Right ventricle myocardium superior (tissue), 1 donor: ENCODE results near the gene ALCAM. TPM values are rescaled to one million over a fixed set of nuclear protein-coding genes. Genes with fewer than 3 reads are reported as not detected.

ENCODE experiments used
- ATAC-seq: fragments of 200-7000 bp; cut with Tn5 transposase; one replicate; pipeline ENCODE4 v1.9.1; 2020; ENCODE audit warnings: mild to moderate bottlenecking; ENCODE audit not compliant: poor library complexity
- DNase-seq: peaks from one replicate; pipeline ENCODE4 v3.0.0-alpha.2; 2020
- intact Hi-C: fragments of 100-400 bp; cut with DNase I; formaldehyde crosslinking; loops from one replicate; pipeline ENCODE4 v1.11.2; 2022
- total RNA-seq: library from RNA; stranded (reverse); fragmentation: NEBNext Ultra II Directional; extraction: Animal tissue kit (Norgen Biotek cat#: 25700); gene quantifications from one replicate; pipeline ENCODE4 v1.2.1, GENCODE V29; 2021
- donor health status: DM: no; HTN: yes; CAD: no; lungs with severe emphysema.

The ALCAM gene
- total RNA-seq, 1 donor from 2014 or later = 3.5 TPM

DNA sequence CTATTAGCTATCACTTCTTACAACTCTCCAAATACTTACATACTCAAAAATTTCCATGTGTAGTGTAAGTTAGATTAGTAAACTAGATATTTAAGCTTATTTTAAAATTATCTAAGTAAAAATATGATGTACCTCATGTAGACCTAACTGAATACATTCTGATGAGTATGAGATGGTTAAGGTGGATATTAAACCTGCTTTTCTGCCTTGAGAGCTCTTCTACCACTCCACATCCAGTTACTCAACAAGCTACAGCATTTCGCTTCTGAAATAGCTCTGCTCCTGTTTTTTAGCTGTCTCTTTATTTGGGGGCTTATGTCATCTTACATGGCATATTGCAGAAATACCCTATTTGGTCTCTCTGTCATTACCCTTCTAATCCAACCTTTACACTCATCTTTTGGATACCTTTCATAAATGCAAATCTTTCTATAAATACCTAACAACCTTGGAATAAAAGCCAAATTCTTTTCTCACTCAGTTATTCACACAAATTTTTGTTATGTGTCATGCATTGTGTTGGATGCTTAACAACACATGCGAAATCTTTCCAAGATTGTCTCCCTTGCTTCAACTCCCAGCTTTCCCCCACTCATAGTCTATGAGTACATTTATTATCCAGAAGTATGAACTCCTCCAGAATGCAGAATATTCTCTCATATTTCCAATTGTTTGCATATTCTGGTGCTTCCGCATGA, 92.0 kb downstream of the ALCAM start:
- ATAC-seq = no peak
- DNase-seq = no peak
- intact Hi-C loops = no loop called here

DNA sequence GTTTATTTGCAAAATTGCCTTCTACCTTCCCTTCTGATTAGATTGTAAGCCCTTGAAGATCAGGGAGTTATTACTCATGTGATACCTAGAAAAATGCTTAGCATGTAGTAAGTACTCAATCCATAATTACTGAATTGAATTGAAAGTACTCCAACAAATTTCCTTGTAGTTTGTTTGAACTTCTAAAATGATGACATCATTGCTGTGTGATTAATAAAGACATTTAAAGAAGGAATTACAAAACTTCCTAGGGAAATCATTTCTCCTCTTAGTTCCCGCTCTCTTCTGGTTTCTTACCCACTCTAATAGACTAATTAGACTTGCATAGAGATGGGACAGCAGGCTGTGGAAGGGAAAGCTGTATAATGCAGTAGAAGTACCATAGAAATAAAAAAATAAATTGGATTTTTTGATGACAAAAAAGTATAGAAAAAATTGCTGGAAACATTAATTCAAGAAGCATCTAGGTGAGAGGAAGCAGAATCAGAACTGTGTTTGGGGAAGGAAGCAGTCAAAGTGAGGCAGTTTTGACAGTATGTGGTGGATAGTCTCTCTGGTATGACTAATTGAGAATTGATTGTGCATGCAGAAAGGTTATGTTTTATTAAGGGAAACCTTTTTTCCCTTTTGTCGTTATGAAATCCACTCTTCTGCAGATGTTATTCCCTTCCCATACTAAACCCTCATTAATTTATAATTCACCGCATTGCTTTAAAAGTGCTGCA, 93.0 kb downstream of the ALCAM start:
- no peak for ATAC-seq
- no peak for DNase-seq
- intact Hi-C loops = no loop called here

DNA sequence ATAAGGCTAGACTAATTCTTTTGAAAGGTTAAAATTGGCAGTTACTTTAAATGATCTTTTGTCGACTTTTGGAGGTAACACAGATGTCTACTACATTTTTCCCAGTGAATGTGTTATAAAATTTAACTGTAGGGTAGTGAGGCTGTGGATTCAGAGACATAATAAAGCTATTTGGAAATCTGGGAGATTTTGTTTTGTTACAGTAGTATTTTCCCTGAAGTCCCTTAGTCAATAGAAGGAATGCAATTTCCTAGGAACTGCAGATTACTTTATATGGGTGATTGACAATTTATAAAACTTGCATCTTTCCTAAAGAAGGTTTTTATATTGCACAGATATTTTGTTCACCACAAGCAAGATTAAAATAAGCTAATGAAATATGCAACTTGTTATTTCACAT, 96.9 kb downstream of the ALCAM start:
- DNase-seq (no peak), ATAC-seq (no peak)
- intact Hi-C loops = no loop called here

DNA sequence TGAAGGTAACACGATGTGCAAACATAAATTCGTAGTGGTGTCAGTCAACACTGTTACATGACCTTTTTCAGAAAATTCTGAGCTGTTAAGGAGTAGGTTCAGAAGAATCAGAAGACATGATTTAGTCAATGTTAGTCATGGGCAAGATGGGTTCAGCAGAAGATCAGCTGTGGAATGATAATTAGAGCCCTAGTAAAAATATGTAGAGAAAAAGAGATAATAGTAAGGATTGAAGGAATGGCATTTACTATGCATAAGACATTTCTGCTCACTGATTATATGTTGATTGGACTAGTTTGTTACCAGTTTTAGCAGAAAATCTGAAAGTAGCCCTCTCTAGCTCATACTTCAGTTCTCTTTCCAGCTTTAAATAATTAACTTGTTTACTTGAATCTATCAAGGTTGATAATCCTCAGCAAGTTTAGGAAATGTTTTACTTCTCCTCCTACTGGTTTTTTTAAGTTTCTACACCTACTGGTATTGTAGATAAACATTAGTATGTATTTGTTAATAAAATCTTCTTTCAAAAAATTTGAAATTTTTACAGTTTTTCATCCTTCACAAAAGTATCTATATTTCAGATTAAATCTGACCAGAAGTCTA, 98.6 kb downstream of the ALCAM start:
- ATAC-seq (no peak), DNase-seq (no peak)
- intact Hi-C loops = no loop called here

DNA sequence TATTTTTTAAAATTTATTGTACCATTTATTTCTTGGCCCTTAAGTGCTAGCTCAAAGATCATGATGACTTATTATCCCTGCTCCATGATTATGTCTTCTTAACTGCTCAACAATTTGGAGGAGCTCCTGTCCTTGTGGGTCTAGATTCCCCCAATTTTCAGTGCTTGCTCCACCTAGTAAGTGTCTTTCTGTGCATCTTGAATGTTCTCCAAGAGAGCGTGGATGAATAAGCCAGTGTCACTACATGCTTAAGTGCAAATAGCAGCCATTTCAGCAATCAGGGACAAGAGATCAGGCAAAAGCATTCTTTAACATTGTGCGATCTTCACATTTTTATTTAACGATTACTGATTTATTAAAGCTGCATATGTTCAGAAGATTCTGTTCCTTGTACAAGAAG, 99.4 kb downstream of the ALCAM start:
- ATAC-seq = no peak
- DNase-seq = no peak
- intact Hi-C loops = no loop called here

DNA sequence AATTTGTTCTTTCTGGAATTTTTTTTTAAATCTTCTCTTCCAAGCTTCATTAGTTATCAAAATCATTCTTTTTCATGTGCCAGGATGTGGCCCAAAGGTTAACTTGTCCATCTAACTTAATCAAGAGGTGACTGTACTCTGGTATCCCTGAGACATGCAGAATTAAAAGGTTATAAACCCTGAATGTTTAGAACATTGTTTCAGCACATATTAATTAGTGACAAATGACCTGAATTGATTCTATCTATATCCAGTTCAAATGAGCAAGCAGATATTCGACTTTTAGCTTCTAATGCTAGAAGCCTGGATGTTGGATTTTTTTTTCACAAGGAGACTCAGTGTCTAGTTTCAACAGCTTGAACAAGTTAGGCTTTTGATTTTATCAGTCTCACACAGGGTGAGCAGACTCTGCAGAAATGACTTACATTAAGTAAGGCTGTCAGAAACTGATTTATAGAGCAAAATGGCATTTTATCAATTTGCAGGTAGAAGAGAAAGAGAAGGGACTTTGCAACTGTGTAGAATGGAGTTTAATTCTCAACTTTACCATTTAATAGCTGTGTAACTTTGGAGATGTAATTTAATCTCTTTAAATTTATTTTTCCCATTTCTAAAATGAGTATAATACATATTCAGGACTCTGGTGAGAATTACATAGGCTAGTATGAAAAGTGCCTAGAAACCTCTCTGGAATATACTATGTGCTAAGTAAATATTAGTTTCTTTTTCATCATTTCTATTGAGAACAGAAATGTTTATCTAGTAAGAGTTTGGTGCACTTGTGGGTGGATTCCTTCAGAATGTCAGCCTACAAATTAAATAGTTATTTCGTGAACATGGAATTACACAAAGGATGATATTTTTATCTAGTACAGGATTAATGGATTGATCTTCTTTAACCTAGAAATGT, 100.0 kb downstream of the ALCAM start:
- no peak for ATAC-seq
- no peak for DNase-seq
- intact Hi-C loops = no loop called here

DNA sequence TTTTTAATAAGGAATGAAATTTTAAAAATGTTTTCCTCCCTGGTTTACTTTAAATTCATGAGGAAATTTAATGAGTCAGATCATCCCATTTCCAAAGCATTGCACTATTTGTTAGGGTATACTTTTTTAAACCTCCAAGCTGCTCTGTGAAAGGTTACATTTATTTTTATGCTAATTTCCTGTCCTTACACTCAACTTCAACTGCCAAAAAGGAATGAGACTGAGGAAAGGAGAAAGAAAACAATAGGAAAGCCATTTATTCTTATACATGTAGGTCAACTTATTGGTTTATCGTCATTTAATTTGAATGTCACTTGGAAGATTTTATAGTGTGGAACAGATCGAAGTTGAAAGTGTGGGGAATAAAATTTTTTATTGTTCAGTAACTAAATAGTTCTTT, 104.1 kb downstream of the ALCAM start:
- intact Hi-C loops = no loop called here
- DNase-seq (no peak), ATAC-seq (no peak)

DNA sequence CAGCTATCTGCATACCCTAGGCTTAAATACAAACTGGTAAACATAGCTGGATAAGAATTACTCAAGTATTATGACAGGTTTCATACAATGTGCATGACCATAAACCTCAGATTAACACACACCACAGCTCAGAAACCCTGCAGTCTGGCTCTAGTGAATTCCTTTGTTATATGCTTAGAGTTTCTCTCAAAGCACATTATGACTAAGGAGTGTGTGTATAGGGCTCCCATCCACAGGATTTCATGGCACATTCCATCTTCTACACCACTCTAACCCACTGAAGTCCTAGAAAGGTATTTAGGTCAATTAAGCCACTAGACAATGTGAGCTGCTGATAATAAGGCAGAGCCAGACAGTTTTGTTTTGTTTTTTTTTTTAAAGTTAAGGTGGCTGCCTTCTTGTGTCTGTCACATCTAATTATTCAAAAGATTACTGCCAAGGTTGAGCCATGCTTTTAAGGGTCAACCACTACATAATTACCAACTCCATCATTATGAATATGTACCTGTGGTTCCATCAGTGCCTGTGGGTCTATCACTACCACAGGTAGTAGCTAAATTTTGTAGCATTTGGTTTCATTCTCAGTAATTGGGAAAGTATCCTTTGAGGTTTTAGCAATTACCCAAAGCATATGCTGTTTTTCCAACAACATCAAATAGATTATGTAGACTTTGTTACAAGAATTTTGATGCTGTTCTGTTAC, 107.0 kb downstream of the ALCAM start:
- DNase-seq = no peak
- intact Hi-C loops = no loop called here
- no peak for ATAC-seq

DNA sequence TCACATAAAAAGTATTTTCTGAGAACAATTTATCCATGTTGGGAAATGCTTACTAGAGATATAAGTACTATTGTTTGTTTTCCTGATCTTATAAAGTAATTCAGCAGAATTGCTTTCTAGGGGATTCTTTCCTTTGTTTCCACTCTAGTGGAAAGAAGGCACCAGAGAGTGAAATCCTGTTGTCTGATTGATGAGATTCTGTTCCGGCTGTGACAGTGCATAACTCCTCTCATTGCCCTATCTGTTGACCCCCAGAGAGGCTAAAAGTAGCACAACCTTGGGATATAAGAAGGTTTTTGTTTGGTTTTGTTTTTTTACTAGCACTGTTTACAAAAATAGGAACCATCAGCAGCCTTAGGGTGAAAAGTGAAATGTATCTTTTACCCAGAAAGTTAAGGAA, 114.1 kb downstream of the ALCAM start:
- no peak for ATAC-seq
- DNase-seq = no peak
- intact Hi-C loops = no loop called here

DNA sequence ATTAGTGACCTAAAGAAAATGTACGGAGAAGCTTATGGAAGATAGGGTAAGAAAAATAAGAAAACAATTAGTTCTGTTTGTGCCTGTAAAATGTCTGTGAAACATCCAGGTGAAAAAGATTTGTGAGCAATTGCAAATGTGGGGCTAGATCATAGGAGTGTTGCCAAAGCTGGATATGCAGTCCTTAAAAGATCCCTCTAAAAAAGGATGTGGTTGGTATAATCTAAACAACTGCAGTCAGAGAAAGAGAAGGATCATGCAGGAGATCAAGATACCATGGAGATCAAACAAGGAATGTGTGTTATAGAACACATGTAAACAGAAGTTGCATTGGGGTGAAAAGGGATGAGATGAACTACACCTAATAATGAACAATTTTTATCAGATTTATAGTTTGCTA, 116.8 kb downstream of the ALCAM start:
- ATAC-seq (no peak), DNase-seq (no peak)
- intact Hi-C loops = no loop called here

DNA sequence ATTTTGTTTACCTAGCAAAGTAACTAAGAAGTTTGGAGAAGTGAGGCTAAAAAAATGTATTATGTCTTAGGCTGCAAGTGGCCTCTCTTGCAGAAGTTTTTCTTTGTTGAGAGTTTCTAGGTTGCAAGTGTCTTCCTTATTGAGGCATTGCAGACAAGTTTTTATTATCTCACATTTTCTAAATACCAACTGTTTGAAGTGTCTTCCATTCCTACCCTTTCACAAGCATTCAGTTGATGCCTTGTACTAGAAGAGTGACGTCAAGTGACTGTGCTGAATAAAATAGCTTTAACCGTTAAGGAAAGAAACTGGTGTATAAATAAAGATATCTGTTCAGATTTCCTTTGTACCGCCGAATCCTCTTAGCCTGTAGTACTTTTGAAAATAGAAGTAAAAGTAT, 123.3 kb downstream of the ALCAM start:
- ATAC-seq (no peak), DNase-seq (no peak)
- intact Hi-C loops = no loop called here

DNA sequence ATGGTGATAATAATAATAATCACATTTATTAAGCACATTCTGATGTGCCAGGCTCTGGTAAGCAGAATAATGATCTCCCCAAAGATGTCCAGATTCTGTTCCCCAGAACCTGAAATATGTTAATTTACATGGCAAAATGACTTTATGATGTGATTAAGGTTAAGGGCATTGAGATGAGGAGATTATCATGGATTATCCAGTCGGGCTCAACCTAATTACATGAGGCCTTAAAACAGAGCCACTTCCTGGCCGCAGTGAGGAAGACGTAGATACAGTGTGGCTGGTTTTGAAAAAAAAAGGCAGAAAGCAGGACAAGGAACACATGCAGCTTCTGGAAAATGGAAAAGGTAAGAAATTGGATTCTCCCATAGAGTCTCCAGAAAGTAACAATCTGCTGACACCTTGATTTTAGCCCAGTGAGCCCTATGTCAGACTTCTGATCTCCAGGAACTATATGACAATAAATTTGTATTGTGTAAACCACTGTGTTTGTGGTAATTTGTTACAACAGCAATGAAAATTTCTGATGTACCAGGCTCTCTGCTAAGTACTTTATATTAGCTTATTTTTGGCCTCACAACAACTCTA, 126.7 kb downstream of the ALCAM start:
- intact Hi-C loops = no loop called here
- ATAC-seq = no peak
- no peak for DNase-seq

DNA sequence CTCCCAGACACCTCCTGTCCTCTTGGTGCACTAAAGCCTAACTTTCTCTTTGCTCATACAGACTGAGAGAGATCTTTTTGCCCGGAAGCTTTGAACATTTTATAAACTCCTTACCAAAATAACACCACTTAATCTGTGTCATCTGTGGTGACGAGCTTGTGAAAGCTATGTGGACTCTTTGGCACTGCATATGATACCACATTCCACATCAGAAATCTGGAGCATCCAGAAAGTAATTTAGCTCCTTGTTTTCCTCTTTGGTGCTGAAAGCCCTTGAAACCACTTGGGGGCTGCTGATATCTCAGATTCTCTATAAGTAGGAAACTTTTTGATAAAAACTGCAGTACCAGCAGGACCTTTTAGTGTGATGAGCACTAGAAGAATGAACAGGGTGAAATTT, 128.3 kb downstream of the ALCAM start:
- ATAC-seq (no peak), DNase-seq (no peak)
- intact Hi-C loops = no loop called here

DNA sequence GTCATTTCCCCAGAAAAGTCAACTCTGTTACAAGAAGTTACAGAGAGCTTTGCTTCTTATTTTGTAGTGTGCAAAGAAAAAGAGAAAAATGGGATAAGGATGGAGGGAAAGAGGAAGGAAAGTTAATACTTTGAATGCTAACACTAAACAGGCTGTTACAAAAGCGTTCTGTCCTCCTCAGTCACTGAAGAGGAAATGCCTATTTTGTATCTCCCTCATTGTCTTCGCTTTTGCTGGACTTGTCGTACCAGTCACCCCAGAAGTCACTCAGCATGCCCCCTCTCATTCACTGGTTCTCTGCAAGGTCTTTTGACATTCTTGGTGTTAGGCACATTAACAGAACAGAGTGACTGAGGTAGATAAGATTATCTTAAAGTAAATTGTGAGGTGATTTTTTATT, 129.6 kb downstream of the ALCAM start:
- intact Hi-C loops = no loop called here
- no peak for DNase-seq
- no peak for ATAC-seq

DNA sequence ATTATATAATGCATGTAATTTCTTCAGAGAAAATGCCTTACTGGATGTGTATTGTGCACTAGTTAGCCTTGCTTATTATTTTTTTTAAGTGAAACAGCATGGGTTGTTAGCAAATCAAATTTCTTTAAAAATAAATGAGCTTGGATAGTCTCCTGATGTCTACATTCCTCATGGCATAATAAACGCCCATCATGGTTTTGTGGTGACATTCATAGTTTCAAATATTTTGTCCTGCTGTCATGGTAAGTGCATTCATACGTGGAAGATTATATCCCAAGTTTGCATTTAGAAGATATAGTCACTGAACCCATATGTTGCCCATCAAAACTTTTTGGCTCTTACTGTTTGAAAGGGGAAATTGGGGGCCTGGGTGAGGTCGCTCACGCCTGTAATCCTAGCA, 130.7 kb downstream of the ALCAM start:
- ATAC-seq (no peak), DNase-seq (no peak)
- intact Hi-C loops = no loop called here

DNA sequence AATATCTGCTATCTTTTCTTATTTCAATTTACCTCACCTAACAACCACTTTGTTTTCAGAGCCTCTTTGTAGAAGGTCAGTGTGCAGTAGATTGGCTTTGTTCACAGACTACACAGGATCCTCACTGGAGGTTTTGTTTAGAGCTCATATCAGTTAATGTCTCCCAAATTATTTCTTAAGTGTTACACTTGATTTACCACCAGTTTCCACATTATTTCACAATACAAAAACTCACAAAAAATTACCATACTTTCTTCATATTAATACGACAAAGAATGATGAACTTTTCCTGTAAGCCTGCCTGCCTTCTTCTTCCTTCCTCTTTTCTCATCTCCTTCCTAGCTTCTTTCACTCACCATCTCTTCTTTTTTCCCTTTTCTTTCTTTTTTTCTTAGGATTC, 133.3 kb downstream of the ALCAM start:
- intact Hi-C loops = no loop called here
- ATAC-seq (no peak), DNase-seq (no peak)

DNA sequence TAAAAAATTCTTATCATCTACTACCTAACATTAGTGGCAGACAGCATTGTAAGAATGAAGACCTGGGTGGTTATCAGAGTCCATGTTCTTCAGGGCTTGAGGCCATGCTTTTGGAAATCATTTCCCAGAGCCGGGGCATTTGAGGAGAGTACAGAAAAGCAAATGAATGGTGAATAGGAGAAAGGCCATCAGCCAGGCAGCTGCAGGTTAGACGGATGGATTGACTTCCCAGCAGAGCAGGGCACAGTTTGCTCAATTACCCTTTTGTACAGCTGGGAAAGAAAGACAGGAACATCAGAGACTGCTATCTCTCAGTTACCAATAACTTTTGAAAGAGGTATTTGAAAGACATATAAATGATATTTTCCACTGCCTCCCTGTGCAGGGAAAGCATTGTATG, 135.6 kb downstream of the ALCAM start:
- intact Hi-C loops = no loop called here
- no peak for DNase-seq
- ATAC-seq = no peak

DNA sequence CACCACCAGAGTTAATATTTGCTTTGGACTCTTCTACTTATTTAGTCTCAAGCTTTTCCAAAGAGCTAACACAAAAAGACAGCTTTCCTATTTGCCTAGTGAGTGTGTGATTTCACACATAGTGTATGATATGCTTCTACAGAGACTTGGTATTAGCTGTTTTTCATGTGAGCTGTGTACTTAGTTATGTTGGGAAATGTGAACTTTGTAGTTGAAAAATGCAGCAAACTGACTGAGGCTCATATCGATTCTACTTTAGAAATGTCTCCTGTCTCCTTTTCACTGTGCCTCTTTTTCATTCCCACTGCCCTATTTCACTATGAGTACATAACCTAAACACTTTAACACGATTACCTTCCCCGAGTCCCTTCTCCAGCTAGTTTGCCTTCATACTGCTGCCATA, 136.5 kb downstream of the ALCAM start:
- no peak for DNase-seq
- intact Hi-C loops = no loop called here
- no peak for ATAC-seq
